ENCODE measurements around the gene CD40LG. TPM values are rescaled to one million over a fixed set of nuclear protein-coding genes. Genes with fewer than 3 reads are reported as not detected.

CD40LG gene
- total and polyA plus RNA-seq, 5 experiments from 2014 or later: 0.10 to 0.22 (median 0.18) TPM; not detected in 1

- ATAC-seq (peak; percentile 89 to 91), DNase-seq (peak in 7 of 10 donors; percentile 9 to 72 (median 35))
- H3K9me3 Mint-ChIP-seq: no peaks in the 10 kb centered on the region
- peak overlapping the region; percentile 86 to 96 (median 93) for H3K27ac Mint-ChIP-seq
- H3K36me3 Mint-ChIP-seq: peaks cover 0 to 45% (median 23%) of the 10 kb centered on the region in 3 donors
- peak overlapping the region; percentile 47 to 84 (median 72) for H3K4me3 Mint-ChIP-seq
- H3K27me3 Mint-ChIP-seq: no peaks in the 10 kb centered on the region
- POLR2A ChIA-PET: interaction anchor here (0.6 to 2.1 kb wide), 10 partner anchors 11 to 178 kb away, joined by 3 to 7 read pairs (median 4); no protein-coding TSS in a partner anchor
- H3K4me1 Mint-ChIP-seq: peaks cover 12 to 71% (median 57%) of the 10 kb centered on the region in 4 donors
These were observed 26.5 kb downstream of the CD40LG start for GRCh38 chrX:136674270-136674985.

- Mint-ChIP-seq H3K27ac (peak overlapping the region in 5 of 10 donors; percentile 10 to 96 (median 55)), H3K4me1 (peaks cover 5 to 48% (median 32%) of the 10 kb centered on the region in 4 donors), H3K9me3 (no peaks in the 10 kb centered on the region), H3K36me3 (peaks cover 0 to 46% (median 22%) of the 10 kb centered on the region in 3 donors), H3K4me3 (peak overlapping the region in 1 of 10 donors; percentile 24), H3K27me3 (no peaks in the 10 kb centered on the region)
- DNase-seq: no peak
- POLR2A ChIA-PET: interaction anchor here (1.4 kb wide), 1 partner anchor 50 kb away, joined by 5 read pairs; no protein-coding TSS in a partner anchor
- no peak for ATAC-seq
These were observed 31.6 kb downstream of the CD40LG start for GRCh38 chrX:136679531-136679930.

GRCh38 chrX:136684120-136684519, 36.2 kb downstream of the CD40LG start:
- ATAC-seq (no peak), DNase-seq (no peak)
- Mint-ChIP-seq H3K36me3 (peaks cover 0 to 38% (median 24%) of the 10 kb centered on the region in 3 donors), H3K4me1 (peaks cover 6 to 35% (median 23%) of the 10 kb centered on the region in 4 donors), H3K27me3 (no peaks in the 10 kb centered on the region), H3K9me3 (no peaks in the 10 kb centered on the region), H3K4me3 (no peak overlapping the region), H3K27ac (no peak overlapping the region)
- POLR2A ChIA-PET: interaction anchor here (1.0 kb wide), 1 partner anchor 13 kb away, joined by 3 read pairs; no protein-coding TSS in a partner anchor

GRCh38 chrX:136687457-136687856, 39.5 kb downstream of the CD40LG start:
- Mint-ChIP-seq H3K4me3 (peak overlapping the region in 9 of 10 donors; percentile 12 to 80 (median 43)), H3K4me1 (peaks cover 14 to 53% (median 46%) of the 10 kb centered on the region in 4 donors), H3K9me3 (peaks cover 0 to 2% (median 0%) of the 10 kb centered on the region in 9 donors), H3K27me3 (no peaks in the 10 kb centered on the region), H3K36me3 (peaks cover 0 to 18% (median 8%) of the 10 kb centered on the region in 3 donors), H3K27ac (peak overlapping the region; percentile 88 to 98 (median 90))
- ATAC-seq: peak; percentile 73 to 89
- DNase-seq: peak in 8 of 10 donors; percentile 29 to 71 (median 38)
- POLR2A ChIA-PET: no interaction called here

- peaks cover 0 to 12% (median 8%) of the 10 kb centered on the region in 3 donors for H3K36me3 Mint-ChIP-seq
- ATAC-seq (peak; percentile 9 to 26), DNase-seq (peak in 2 of 10 donors; percentile 30)
- H3K27me3 Mint-ChIP-seq: no peaks in the 10 kb centered on the region
- H3K4me1 Mint-ChIP-seq: peaks cover 20 to 70% (median 56%) of the 10 kb centered on the region in 4 donors
- H3K9me3 Mint-ChIP-seq: peaks cover 0 to 2% (median 0%) of the 10 kb centered on the region in 9 donors
- POLR2A ChIA-PET: interaction anchor here (0.8 to 1.6 kb wide), 4 partner anchors 15 to 57 kb away, joined by 3 to 7 read pairs (median 4); no protein-coding TSS in a partner anchor
- peak overlapping the region in 8 of 10 donors; percentile 41 to 71 (median 59) for H3K4me3 Mint-ChIP-seq
- peak overlapping the region; percentile 84 to 98 (median 94) for H3K27ac Mint-ChIP-seq
These were observed 41.5 kb downstream of the CD40LG start for GRCh38 chrX:136689436-136689835.

- DNase-seq (peak in 3 of 10 donors; percentile 24 to 41 (median 35)), ATAC-seq (peak; percentile 26 to 35)
- Mint-ChIP-seq H3K27me3 (no peaks in the 10 kb centered on the region), H3K4me3 (peak overlapping the region in 6 of 10 donors; percentile 18 to 62 (median 24)), H3K36me3 (peaks cover 0 to 15% (median 8%) of the 10 kb centered on the region in 3 donors), H3K4me1 (peaks cover 24 to 85% (median 64%) of the 10 kb centered on the region in 4 donors), H3K9me3 (peaks cover 0 to 2% (median 0%) of the 10 kb centered on the region in 9 donors), H3K27ac (peak overlapping the region; percentile 23 to 97 (median 90))
- POLR2A ChIA-PET: interaction anchor here (0.6 to 1.1 kb wide), 2 partner anchors 16 to 46 kb away, joined by 3 to 4 read pairs; no protein-coding TSS in a partner anchor
These were observed 43.3 kb downstream of the CD40LG start for GRCh38 chrX:136691028-136691809.

GRCh38 chrX:136692271-136692670, 44.3 kb downstream of the CD40LG start:
- H3K27ac Mint-ChIP-seq: peak overlapping the region in 8 of 10 donors; percentile 40 to 97 (median 86)
- POLR2A ChIA-PET: no interaction called here
- H3K4me1 Mint-ChIP-seq: peaks cover 22 to 88% (median 67%) of the 10 kb centered on the region in 4 donors
- peaks cover 0 to 2% (median 0%) of the 10 kb centered on the region in 9 donors for H3K9me3 Mint-ChIP-seq
- peaks cover 0 to 13% (median 5%) of the 10 kb centered on the region in 3 donors for H3K36me3 Mint-ChIP-seq
- no peak for ATAC-seq
- no peak for DNase-seq
- H3K4me3 Mint-ChIP-seq: peak overlapping the region in 1 of 10 donors; percentile 33
- H3K27me3 Mint-ChIP-seq: no peaks in the 10 kb centered on the region

- Mint-ChIP-seq H3K27me3 (no peaks in the 10 kb centered on the region), H3K9me3 (peaks cover 0 to 10% (median 3%) of the 10 kb centered on the region in 9 donors), H3K4me1 (peaks cover 19 to 76% (median 55%) of the 10 kb centered on the region in 4 donors), H3K27ac (peak overlapping the region; percentile 89 to 98 (median 97)), H3K4me3 (peak overlapping the region; percentile 46 to 76 (median 69)), H3K36me3 (peaks cover 6 to 17% (median 10%) of the 10 kb centered on the region in 3 donors)
- POLR2A ChIA-PET: interaction anchor here (0.8 to 1.7 kb wide), 3 partner anchors 66 to 198 kb away, joined by 3 to 12 read pairs (median 4); partner anchors contain the start of gene HTATSF1
- ATAC-seq (peak; percentile 74 to 80), DNase-seq (peak in 8 of 10 donors; percentile 23 to 64 (median 44))
These were observed 46.6 kb downstream of the CD40LG start for GRCh38 chrX:136694431-136695087.

GRCh38 chrX:136697156-136697555, 49.2 kb downstream of the CD40LG start:
- H3K4me3 Mint-ChIP-seq: peak overlapping the region in 6 of 10 donors; percentile 16 to 71 (median 56)
- peaks cover 10 to 54% (median 36%) of the 10 kb centered on the region in 4 donors for H3K4me1 Mint-ChIP-seq

GRCh38 chrX:136708348-136708747, 60.4 kb downstream of the CD40LG start:
- Mint-ChIP-seq H3K9me3 (no peaks in the 10 kb centered on the region), H3K4me1 (peaks cover 3 to 27% (median 18%) of the 10 kb centered on the region in 4 donors), H3K36me3 (peaks cover 0 to 69% (median 9%) of the 10 kb centered on the region in 3 donors), H3K4me3 (no peak overlapping the region), H3K27me3 (no peaks in the 10 kb centered on the region), H3K27ac (peak overlapping the region in 5 of 10 donors; percentile 19 to 66 (median 46))
- POLR2A ChIA-PET: interaction anchor here (0.5 to 0.7 kb wide), 2 partner anchors 79 to 171 kb away, joined by 3 read pairs; no protein-coding TSS in a partner anchor
- peak; percentile 39 to 66 for ATAC-seq
- DNase-seq: no peak

More at GRCh38 chrX:136697156-136697555, 49.2 kb downstream of the CD40LG start:
- DNase-seq (no peak), ATAC-seq (no peak)
- H3K36me3 Mint-ChIP-seq: peaks cover 14 to 31% (median 29%) of the 10 kb centered on the region in 3 donors
- peaks cover 0 to 27% (median 8%) of the 10 kb centered on the region in 9 donors for H3K9me3 Mint-ChIP-seq
- peak overlapping the region; percentile 86 to 98 (median 92) for H3K27ac Mint-ChIP-seq
- POLR2A ChIA-PET: interaction anchor here (0.9 to 1.2 kb wide), 4 partner anchors 12 to 212 kb away, joined by 3 to 6 read pairs (median 4); no protein-coding TSS in a partner anchor
- H3K27me3 Mint-ChIP-seq: no peaks in the 10 kb centered on the region
